Measurements from ENCODE around the gene MYO5C. TPM values are rescaled to one million over a fixed set of nuclear protein-coding genes. Genes with fewer than 3 reads are reported as not detected.
"Not testable (repeated sequence)": the region's sequence is repeated elsewhere in the genome, so short reads cannot be mapped to it uniquely, and the experiment has no call there.

MYO5C gene
- total RNA-seq, 2 experiments from 2014 or later = 0.42 to 0.69 TPM

- peak; percentile 39 for DNase-seq
- H3K4me1 Mint-ChIP-seq = peaks cover 15% of the 10 kb centered on the region
- H3K36me3 Mint-ChIP-seq (ENCODE audit: low read depth) = no peaks in the 10 kb centered on the region
- H3K27ac Mint-ChIP-seq = no peak overlapping the region
- ChIA-PET POLR2A (interaction anchor here (0.5 kb wide), 1 partner anchor 292 kb away, joined by 3 read pairs; no protein-coding TSS in a partner anchor), CTCF (interaction anchor here (0.7 to 2.2 kb wide), 10 partner anchors 8 to 154 kb away, joined by 3 to 9 read pairs (median 4); no protein-coding TSS in a partner anchor)
- intact Hi-C loops (cut with DNase I, micrococcal nuclease) = no loop called here
- no peak overlapping the region for H3K4me3 Mint-ChIP-seq
- ATAC-seq = peak; percentile 78
- no peaks in the 10 kb centered on the region for H3K9me3 Mint-ChIP-seq (ENCODE audit: low read depth)
- no peaks in the 10 kb centered on the region for H3K27me3 Mint-ChIP-seq
Measured at GRCh38 chr15:52171386-52171785, 124.2 kb downstream of the MYO5C start.

- H3K9me3 Mint-ChIP-seq (ENCODE audit: low read depth); intact Hi-C loops (cut with DNase I, micrococcal nuclease); POLR2A ChIA-PET; DNase-seq; H3K27ac Mint-ChIP-seq; H3K27me3 Mint-ChIP-seq; H3K36me3 Mint-ChIP-seq (ENCODE audit: low read depth); H3K4me3 Mint-ChIP-seq; ATAC-seq: not testable (repeated sequence)
- H3K4me1 Mint-ChIP-seq = peaks cover 27% of the 10 kb centered on the region
- CTCF ChIA-PET = interaction anchor here (1.4 to 2.2 kb wide), 4 partner anchors 9 to 57 kb away, joined by 3 to 9 read pairs (median 6); no protein-coding TSS in a partner anchor
Measured at GRCh38 chr15:52170199-52170598, 125.4 kb downstream of the MYO5C start.

- H3K27ac Mint-ChIP-seq = peak overlapping the region; percentile 26
- intact Hi-C loops (cut with DNase I, micrococcal nuclease); ATAC-seq; POLR2A ChIA-PET; H3K4me3 Mint-ChIP-seq; DNase-seq; H3K9me3 Mint-ChIP-seq (ENCODE audit: low read depth); H3K27me3 Mint-ChIP-seq: not testable (repeated sequence)
- CTCF ChIA-PET = interaction anchor here (0.7 to 1.2 kb wide), 11 partner anchors 11 to 198 kb away, joined by 3 to 5 read pairs (median 3); no protein-coding TSS in a partner anchor
- peaks cover 10% of the 10 kb centered on the region for H3K36me3 Mint-ChIP-seq (ENCODE audit: low read depth)
- H3K4me1 Mint-ChIP-seq = peaks cover 26% of the 10 kb centered on the region
Measured at GRCh38 chr15:52165494-52166131, 130.0 kb downstream of the MYO5C start.

- ATAC-seq (peak; percentile 49), DNase-seq (no peak)
- Mint-ChIP-seq H3K36me3 (ENCODE audit: low read depth) (peaks cover 10% of the 10 kb centered on the region), H3K4me1 (peaks cover 22% of the 10 kb centered on the region), H3K27ac (peak overlapping the region; percentile 77), H3K9me3 (ENCODE audit: low read depth) (no peaks in the 10 kb centered on the region), H3K27me3 (no peaks in the 10 kb centered on the region), H3K4me3 (no peak overlapping the region)
- POLR2A ChIA-PET = interaction anchor here (0.7 kb wide), 1 partner anchor 88 kb away, joined by 5 read pairs; no protein-coding TSS in a partner anchor
- CTCF ChIA-PET = interaction anchor here (0.6 to 1.3 kb wide), 11 partner anchors 12 to 222 kb away, joined by 3 to 5 read pairs (median 3); no protein-coding TSS in a partner anchor
- intact Hi-C loops (cut with DNase I, micrococcal nuclease) = no loop called here
Measured at GRCh38 chr15:52164631-52165265, 130.9 kb downstream of the MYO5C start.

GRCh38 chr15:52163321-52164190, 132.0 kb downstream of the MYO5C start:
- peak; percentile 49 for ATAC-seq

GRCh38 chr15:52162876-52163275, 132.7 kb downstream of the MYO5C start:
- intact Hi-C loops (cut with DNase I, micrococcal nuclease) = loop anchor here in 1 of 2 experiments (2.0 kb wide), 1 partner anchor 46 kb away; no protein-coding TSS in a partner anchor
- CTCF ChIA-PET = interaction anchor here (0.6 to 2.2 kb wide), 6 partner anchors 8 to 65 kb away, joined by 3 to 10 read pairs (median 4); no protein-coding TSS in a partner anchor

More at GRCh38 chr15:52163321-52164190, 132.0 kb downstream of the MYO5C start:
- ChIA-PET POLR2A (interaction anchor here (0.7 kb wide), 1 partner anchor 86 kb away, joined by 5 read pairs; no protein-coding TSS in a partner anchor), CTCF (interaction anchor here (0.6 to 2.2 kb wide), 7 partner anchors 8 to 64 kb away, joined by 3 to 10 read pairs (median 4); no protein-coding TSS in a partner anchor)
- H3K27me3 Mint-ChIP-seq = no peaks in the 10 kb centered on the region
- intact Hi-C loops (cut with DNase I, micrococcal nuclease) = loop anchor here in 1 of 2 experiments (2.0 kb wide), 1 partner anchor 45 kb away; no protein-coding TSS in a partner anchor
- peaks cover 10% of the 10 kb centered on the region for H3K36me3 Mint-ChIP-seq (ENCODE audit: low read depth)
- H3K27ac Mint-ChIP-seq = no peak overlapping the region
- peaks cover 22% of the 10 kb centered on the region for H3K4me1 Mint-ChIP-seq
- no peak overlapping the region for H3K4me3 Mint-ChIP-seq
- H3K9me3 Mint-ChIP-seq (ENCODE audit: low read depth) = no peaks in the 10 kb centered on the region
- peak; percentile 36 for DNase-seq

GRCh38 chr15:52162260-52162659, 133.3 kb downstream of the MYO5C start:
- CTCF ChIA-PET = interaction anchor here (0.8 to 2.2 kb wide), 3 partner anchors 9 to 969 kb away, joined by 3 to 10 read pairs (median 4); no protein-coding TSS in a partner anchor
- no peak overlapping the region for H3K27ac Mint-ChIP-seq
- intact Hi-C loops (cut with DNase I, micrococcal nuclease) = loop anchor here in 1 of 2 experiments (2.0 kb wide), 1 partner anchor 47 kb away; no protein-coding TSS in a partner anchor
- POLR2A ChIA-PET = no interaction called here
- H3K4me3 Mint-ChIP-seq = no peak overlapping the region
- peaks cover 22% of the 10 kb centered on the region for H3K4me1 Mint-ChIP-seq
- H3K27me3 Mint-ChIP-seq = no peaks in the 10 kb centered on the region
- DNase-seq (no peak), ATAC-seq (no peak)
- no peaks in the 10 kb centered on the region for H3K9me3 Mint-ChIP-seq (ENCODE audit: low read depth)
- H3K36me3 Mint-ChIP-seq (ENCODE audit: low read depth) = peaks cover 10% of the 10 kb centered on the region

More at GRCh38 chr15:52162876-52163275, 132.7 kb downstream of the MYO5C start:
- Mint-ChIP-seq H3K27me3 (no peaks in the 10 kb centered on the region), H3K4me3 (no peak overlapping the region), H3K36me3 (ENCODE audit: low read depth) (peaks cover 10% of the 10 kb centered on the region), H3K27ac (no peak overlapping the region), H3K9me3 (ENCODE audit: low read depth) (no peaks in the 10 kb centered on the region), H3K4me1 (peaks cover 22% of the 10 kb centered on the region)
- DNase-seq (no peak), ATAC-seq (no peak)
- POLR2A ChIA-PET = no interaction called here

GRCh38 chr15:52161406-52161966, 134.1 kb downstream of the MYO5C start:
- DNase-seq (no peak), ATAC-seq (no peak)
- ChIA-PET CTCF (no interaction called here), POLR2A (no interaction called here)
- Mint-ChIP-seq H3K36me3 (ENCODE audit: low read depth) (peaks cover 10% of the 10 kb centered on the region), H3K9me3 (ENCODE audit: low read depth) (no peaks in the 10 kb centered on the region), H3K4me1 (peaks cover 20% of the 10 kb centered on the region), H3K4me3 (no peak overlapping the region), H3K27ac (no peak overlapping the region), H3K27me3 (no peaks in the 10 kb centered on the region)
- intact Hi-C loops (cut with DNase I, micrococcal nuclease) = no loop called here

GRCh38 chr15:52159645-52160044, 136.0 kb downstream of the MYO5C start:
- ChIA-PET POLR2A (no interaction called here), CTCF (interaction anchor here (0.6 to 1.5 kb wide), 4 partner anchors 11 to 81 kb away, joined by 3 to 5 read pairs (median 4); no protein-coding TSS in a partner anchor)
- no peak overlapping the region for H3K27ac Mint-ChIP-seq
- H3K4me1 Mint-ChIP-seq = peaks cover 2% of the 10 kb centered on the region
- intact Hi-C loops (cut with DNase I, micrococcal nuclease) = no loop called here
- H3K9me3 Mint-ChIP-seq (ENCODE audit: low read depth) = no peaks in the 10 kb centered on the region
- H3K36me3 Mint-ChIP-seq (ENCODE audit: low read depth) = peaks cover 10% of the 10 kb centered on the region
- no peaks in the 10 kb centered on the region for H3K27me3 Mint-ChIP-seq
- DNase-seq (no peak), ATAC-seq (no peak)
- no peak overlapping the region for H3K4me3 Mint-ChIP-seq

- ChIA-PET POLR2A (interaction anchor here (0.6 kb wide), 2 partner anchors 72 to 218 kb away, joined by 4 to 7 read pairs; no protein-coding TSS in a partner anchor), CTCF (interaction anchor here (1.0 to 1.3 kb wide), 2 partner anchors 20 to 35 kb away, joined by 3 read pairs; no protein-coding TSS in a partner anchor)
- H3K4me1 Mint-ChIP-seq = no peaks in the 10 kb centered on the region
- no peaks in the 10 kb centered on the region for H3K27me3 Mint-ChIP-seq
- peaks cover 8% of the 10 kb centered on the region for H3K36me3 Mint-ChIP-seq (ENCODE audit: low read depth)
- H3K9me3 Mint-ChIP-seq (ENCODE audit: low read depth) = no peaks in the 10 kb centered on the region
- intact Hi-C loops (cut with DNase I, micrococcal nuclease) = no loop called here
- no peak for ATAC-seq
- no peak overlapping the region for H3K27ac Mint-ChIP-seq
- no peak for DNase-seq
- H3K4me3 Mint-ChIP-seq = no peak overlapping the region
Measured at GRCh38 chr15:52158084-52158765, 137.4 kb downstream of the MYO5C start.
